IMR-90 (cell line): ENCODE data around the gene IGF1. TPM values are rescaled to one million over a fixed set of nuclear protein-coding genes. Genes with fewer than 3 reads are reported as not detected.

ENCODE experiments used
- ATAC-seq: fragments of 200-7000 bp; cut with Tn5 transposase; 2 replicates; pipeline ENCODE4 v1.9.1; 2020; ENCODE audit warnings: low read depth, mild to moderate bottlenecking, moderate library complexity
- BruUV-seq: library from RNA; stranded (reverse); fragments of 400-500 nt; replicated peaks from 2 replicates; lab custom pipeline; 2021; lab: Mats Ljungman, UMichigan
- CTCF ChIA-PET: fragments of 300-600 bp; formaldehyde crosslinking; extraction: SDS; loops from one replicate; lab custom pipeline; 2021; ENCODE audit warnings: antibody characterized with exemption; lab: Yijun Ruan, JAX
- POLR2A ChIA-PET: fragments of 300-600 bp; sonication (Branson Sonifier 250); formaldehyde crosslinking; loops from one replicate; lab custom pipeline; 2022; ENCODE audit warnings: antibody characterized with exemption; ENCODE audit not compliant: unreplicated experiment; lab: Charles Lee
- DNase-seq: peaks from one replicate; pipeline ENCODE4 v3.0.0; 2013
- H2AFZ ChIP-seq: replicated peaks from 2 replicates; pipeline ENCODE3; 2013; ENCODE audit warnings: low read length, mild to moderate bottlenecking; ENCODE audit not compliant: poor library complexity
- H2AK5ac ChIP-seq: 2 replicates; pipeline ENCODE4 v1.6.1; 2013; ENCODE audit warnings: low read depth, low read length, inconsistent platforms
- H2AK9ac ChIP-seq: replicated peaks from 2 replicates; pipeline ENCODE3; 2013; ENCODE audit warnings: mild to moderate bottlenecking, low read depth, low read length, moderate library complexity; ENCODE audit not compliant: poor library complexity
- H2BK120ac ChIP-seq: 2 replicates; pipeline ENCODE4 v1.6.1; 2013; ENCODE audit warnings: low read depth, low read length, inconsistent platforms
- H2BK15ac ChIP-seq: 3 replicates; pipeline ENCODE4 v1.6.1; 2013; ENCODE audit warnings: low read depth, low read length, inconsistent platforms
- H2BK20ac ChIP-seq: 2 replicates; pipeline ENCODE4 v1.6.1; 2013; ENCODE audit warnings: low read depth, mild to moderate bottlenecking, inconsistent platforms, low read length, moderate library complexity
- H2BK5ac ChIP-seq: 2 replicates; pipeline ENCODE4 v1.6.1; 2013; ENCODE audit warnings: mild to moderate bottlenecking, low read depth, low read length, inconsistent platforms; ENCODE audit not compliant: poor library complexity, severe bottlenecking
- H3K14ac ChIP-seq: replicated peaks from 2 replicates; pipeline ENCODE4 v1.6.1; 2013; ENCODE audit warnings: low read depth, low read length, inconsistent platforms
- H3K18ac ChIP-seq: 2 replicates; pipeline ENCODE4 v1.6.1; 2013; ENCODE audit warnings: low read depth, low read length, control low read depth
- H3K23ac ChIP-seq: 2 replicates; pipeline ENCODE4 v1.6.1; 2013; ENCODE audit warnings: low read depth, low read length, inconsistent platforms
- H3K27ac ChIP-seq: 2 replicates; pipeline ENCODE4 v1.5.1; 2013; ENCODE audit warnings: mild to moderate bottlenecking, control low read depth, low read length; ENCODE audit not compliant: insufficient read depth
- H3K27me3 ChIP-seq: 2 replicates; pipeline ENCODE4 v1.6.1; 2013; ENCODE audit warnings: low read length; ENCODE audit not compliant: control insufficient read depth, insufficient read depth
- H3K36me3 ChIP-seq: 2 replicates; pipeline ENCODE4 v1.6.1; 2013; ENCODE audit warnings: low read length, mixed read lengths; ENCODE audit not compliant: control insufficient read depth, insufficient read depth
- H3K4ac ChIP-seq: 2 replicates; pipeline ENCODE4 v1.6.1; 2013; ENCODE audit warnings: low read depth, low read length, inconsistent platforms
- H3K4me1 ChIP-seq: 2 replicates; pipeline ENCODE4 v1.6.1; 2013; ENCODE audit warnings: low read length, mixed read lengths; ENCODE audit not compliant: control insufficient read depth, insufficient read depth
- H3K4me2 ChIP-seq: 2 replicates; pipeline ENCODE4 v1.6.1; 2013; ENCODE audit warnings: low read depth, mild to moderate bottlenecking, control low read depth, low read length, moderate library complexity
- H3K4me3 ChIP-seq: 2 replicates; pipeline ENCODE4 v1.5.1; 2013; ENCODE audit warnings: low read depth, mild to moderate bottlenecking, control low read depth, low read length, moderate library complexity; ENCODE audit not compliant: insufficient read depth
- H3K56ac ChIP-seq: 2 replicates; pipeline ENCODE4 v1.6.1; 2013; ENCODE audit warnings: low read length, inconsistent platforms; ENCODE audit not compliant: insufficient read depth; ENCODE audit errors: extremely low read depth
- H3K79me1 ChIP-seq, 2 experiments: 2 replicates each; pipeline ENCODE4 v1.6.1; 2013; ENCODE audit warnings: low read length in 2 of 2, inconsistent platforms in 1 of 2, low read depth in 1 of 2
- H3K9ac ChIP-seq: 2 replicates; pipeline ENCODE4 v1.6.1; 2013; ENCODE audit warnings: low read depth, low read length, control low read depth
- H3K9me1 ChIP-seq: 2 replicates; pipeline ENCODE4 v1.6.1; 2013; ENCODE audit warnings: low read length, inconsistent platforms; ENCODE audit not compliant: insufficient read depth
- H3K9me3 ChIP-seq: 2 replicates; pipeline ENCODE4 v1.6.1; 2013; ENCODE audit warnings: low read length; ENCODE audit not compliant: control insufficient read depth, insufficient read depth
- H4K20me1 ChIP-seq: 2 replicates; pipeline ENCODE4 v1.6.1; 2013; ENCODE audit warnings: low read length, inconsistent platforms; ENCODE audit not compliant: insufficient read depth
- H4K5ac ChIP-seq: 2 replicates; pipeline ENCODE4 v1.6.1; 2013; ENCODE audit warnings: mild to moderate bottlenecking, low read depth, low read length, control low read depth
- H4K8ac ChIP-seq, 2 experiments: 2 replicates each; pipeline ENCODE4 v1.6.1; 2013; ENCODE audit warnings: low read depth in 2 of 2, low read length in 2 of 2, control low read depth in 1 of 2, inconsistent platforms in 1 of 2
- H4K91ac ChIP-seq: 2 replicates; pipeline ENCODE4 v1.6.1; 2013; ENCODE audit warnings: low read depth, low read length, inconsistent platforms; ENCODE audit not compliant: insufficient read depth
- CEBPB ChIP-seq: IDR thresholded peaks from 2 replicates; pipeline ENCODE4 v1.6.1; 2012; ENCODE audit warnings: low read depth, low read length, improper control_type of control experiment
- CHD1 ChIP-seq: IDR thresholded peaks from 2 replicates; pipeline ENCODE4 v1.6.1; 2012; ENCODE audit warnings: low read depth, low read length, improper control_type of control experiment
- ELK1 ChIP-seq: fragments of 150-350 bp; IDR thresholded peaks from 2 replicates; pipeline ENCODE4 v1.6.1; 2016; ENCODE audit warnings: low read depth, mild to moderate bottlenecking, low read length, moderate library complexity, borderline replicate concordance
- FOS ChIP-seq: fragments of 150-350 bp; IDR thresholded peaks from 2 replicates; pipeline ENCODE4 v1.6.1; 2016; ENCODE audit warnings: low read depth, low read length
- MAZ ChIP-seq: IDR thresholded peaks from 2 replicates; pipeline ENCODE4 v1.6.1; 2012; ENCODE audit warnings: low read depth, mild to moderate bottlenecking, low read length, improper control_type of control experiment, moderate library complexity, borderline replicate concordance
- MXI1 ChIP-seq: IDR thresholded peaks from 2 replicates; pipeline ENCODE4 v1.6.1; 2012; ENCODE audit warnings: low read depth, mild to moderate bottlenecking, low read length, moderate library complexity, borderline replicate concordance
- POLR2A ChIP-seq: IDR thresholded peaks from 2 replicates; pipeline ENCODE4 v1.6.1; 2012; ENCODE audit warnings: mild to moderate bottlenecking, low read depth, low read length
- RAD21 ChIP-seq: IDR thresholded peaks from 2 replicates; pipeline ENCODE4 v1.6.1; 2012; ENCODE audit warnings: low read length, improper control_type of control experiment
- SMC3 ChIP-seq: fragments of 150-350 bp; IDR thresholded peaks from 2 replicates; pipeline ENCODE4 v1.6.1; 2016; ENCODE audit warnings: low read depth, mild to moderate bottlenecking, antibody characterized with exemption, low read length, moderate library complexity
- WGBS, 2 experiments: methylation state at CpG; one replicate each; pipeline versions ENCODE4 v1.1.5 to v1.1.7; 2013; ENCODE audit warnings: missing lambda C conversion rate in 2 of 2; ENCODE audit not compliant: insufficient read length in 1 of 2; ENCODE audit errors: extremely low coverage in 2 of 2; 5-methylcytosine and 5-hydroxymethylcytosine counted together
- dilution Hi-C: fragments of 300-500 bp; cut with HindIII; formaldehyde crosslinking; loops from one replicate; pipeline ENCODE4 v1.14.3; 2018; ENCODE audit warnings: low sequenced_read_pairs; ENCODE audit not compliant: unreplicated experiment
- in situ Hi-C: fragments of 300-500 bp; cut with MboI; formaldehyde crosslinking; loops from 3 replicates; pipeline ENCODE4 v1.14.3; 2019; ENCODE audit warnings: low sequenced_read_pairs, inconsistent platforms, mixed read lengths
- intact Hi-C: fragments of 100-400 bp; cut with micrococcal nuclease; formaldehyde crosslinking; loops from 2 replicates; pipeline ENCODE4 v1.10.0; 2022
- polyA plus RNA-seq, 3 experiments: library from polyadenylated mRNA; depleted of rRNA; stranded (reverse); fragments of >200 nt; gene quantifications; 2 replicates each; pipeline ENCODE4 v1.2.3, GENCODE V29; 2012; ENCODE audit warnings: low replicate concordance in 1 of 3
- total RNA-seq: library from RNA; depleted of rRNA; stranded (reverse); fragments of >200 nt; gene quantifications from 2 replicates; pipeline ENCODE4 v1.2.3, GENCODE V29; 2012
- TF ChIP-seq, protein P1 (sequence below): conservative IDR thresholded peaks from 2 replicates; pipeline ENCODE4 v1.5.1; 2012; ENCODE audit warnings: mild to moderate bottlenecking, low read depth, low read length, improper control_type of control experiment

The IGF1 gene
- total and polyA plus RNA-seq, 2 of the 4 experiments (the other 2 are of a cell fraction) = under 0.01 to 0.12 TPM

DNA sequence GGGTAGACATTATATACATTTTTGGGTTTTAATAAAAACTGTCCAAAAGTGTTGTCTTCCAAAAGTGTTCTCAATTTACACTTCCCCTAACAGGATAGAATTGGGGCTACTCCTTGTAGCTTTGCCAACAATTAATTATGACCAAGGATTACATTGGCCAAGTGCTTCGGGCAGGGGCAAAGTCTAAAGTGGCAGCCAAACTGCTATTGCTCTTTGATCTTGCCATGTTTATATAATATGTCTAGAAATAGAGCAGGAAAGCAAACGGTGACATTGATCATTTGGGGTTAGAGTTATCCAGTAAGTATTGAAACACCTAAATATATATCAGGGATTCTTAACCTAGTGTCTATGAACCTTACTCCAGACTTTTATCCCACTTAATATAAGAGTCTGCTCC lies 31.2 kb upstream of the IGF1 start:
- Histone ChIP-seq H3K27me3 (no peaks in the 10 kb centered on the region), H3K4me3 (no peak overlapping the region), H3K4me2 (no peak overlapping the region), H2AK9ac (no peak overlapping the region), H4K91ac (no peak overlapping the region), H2BK15ac (no peak overlapping the region), H3K56ac (no peak overlapping the region), H2BK120ac (no peak overlapping the region), H2BK5ac (no peak overlapping the region), H3K9ac (no peak overlapping the region), H3K9me3 (no peaks in the 10 kb centered on the region), H3K36me3 (no peaks in the 10 kb centered on the region), H2AK5ac (no peak overlapping the region), H2AFZ (no peak overlapping the region), H4K20me1 (no peaks in the 10 kb centered on the region), H3K18ac (no peak overlapping the region), H3K4me1 (no peaks in the 10 kb centered on the region), H3K79me1 (no peaks in the 10 kb centered on the region), H3K4ac (no peak overlapping the region), H4K8ac (no peak overlapping the region), H2BK20ac (no peak overlapping the region), H4K5ac (no peak overlapping the region), H3K23ac (no peak overlapping the region), H3K9me1 (no peaks in the 10 kb centered on the region), H3K27ac (no peak overlapping the region), H3K14ac (no peak overlapping the region)
- intact Hi-C loops = no loop called here
- DNase-seq = no peak
- in situ Hi-C loops = no loop called here
- ChIA-PET CTCF (no interaction called here), POLR2A (no interaction called here)
- BruUV-seq = no TSS peak
- no CpG with 5 or more reads among the region's 2 CpGs for WGBS, 2 experiments
- dilution Hi-C loops = no loop called here
- ATAC-seq = no peak
- TF ChIP-seq FOS = no peak
- no peak for TF ChIP-seq MXI1
- TF ChIP-seq CEBPB = no peak
- no peak for TF ChIP-seq SMC3
- TF ChIP-seq MAZ = no peak
- TF ChIP-seq ELK1 = no peak
- TF ChIP-seq POLR2A = no peak
- no peak for TF ChIP-seq CHD1
- no peak for TF ChIP-seq RAD21
- TF ChIP-seq, protein P1, sequence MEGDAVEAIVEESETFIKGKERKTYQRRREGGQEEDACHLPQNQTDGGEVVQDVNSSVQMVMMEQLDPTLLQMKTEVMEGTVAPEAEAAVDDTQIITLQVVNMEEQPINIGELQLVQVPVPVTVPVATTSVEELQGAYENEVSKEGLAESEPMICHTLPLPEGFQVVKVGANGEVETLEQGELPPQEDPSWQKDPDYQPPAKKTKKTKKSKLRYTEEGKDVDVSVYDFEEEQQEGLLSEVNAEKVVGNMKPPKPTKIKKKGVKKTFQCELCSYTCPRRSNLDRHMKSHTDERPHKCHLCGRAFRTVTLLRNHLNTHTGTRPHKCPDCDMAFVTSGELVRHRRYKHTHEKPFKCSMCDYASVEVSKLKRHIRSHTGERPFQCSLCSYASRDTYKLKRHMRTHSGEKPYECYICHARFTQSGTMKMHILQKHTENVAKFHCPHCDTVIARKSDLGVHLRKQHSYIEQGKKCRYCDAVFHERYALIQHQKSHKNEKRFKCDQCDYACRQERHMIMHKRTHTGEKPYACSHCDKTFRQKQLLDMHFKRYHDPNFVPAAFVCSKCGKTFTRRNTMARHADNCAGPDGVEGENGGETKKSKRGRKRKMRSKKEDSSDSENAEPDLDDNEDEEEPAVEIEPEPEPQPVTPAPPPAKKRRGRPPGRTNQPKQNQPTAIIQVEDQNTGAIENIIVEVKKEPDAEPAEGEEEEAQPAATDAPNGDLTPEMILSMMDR = no peak
